Renal cortex interstitium (tissue), 11 donors: ENCODE data around the gene ABCB8. TPM values are rescaled to one million over a fixed set of nuclear protein-coding genes. Genes with fewer than 3 reads are reported as not detected.
"Not testable (repeated sequence)": the region's sequence is repeated elsewhere in the genome, so short reads cannot be mapped to it uniquely, and the experiment has no call there.

Experiments used
- DNase-seq, 11 donors: peaks; one replicate each; pipeline ENCODE4 v3.0.0-alpha.2; 2013; ENCODE audit warnings: low read depth in 9 of 11, low spot score in 4 of 11; ENCODE audit errors: extremely low read depth in 1 of 11
- polyA plus RNA-seq, 3 donors: library from polyadenylated mRNA; unstranded; fragments of 120-200 nt; gene quantifications; one replicate each; pipeline ENCODE4 v1.2.1, GENCODE V29; 2013; ENCODE audit not compliant: insufficient read length in 3 of 3

The ABCB8 gene
- polyA plus RNA-seq, 3 donors = 19.3 to 32.5 (median 26.9) TPM

DNA sequence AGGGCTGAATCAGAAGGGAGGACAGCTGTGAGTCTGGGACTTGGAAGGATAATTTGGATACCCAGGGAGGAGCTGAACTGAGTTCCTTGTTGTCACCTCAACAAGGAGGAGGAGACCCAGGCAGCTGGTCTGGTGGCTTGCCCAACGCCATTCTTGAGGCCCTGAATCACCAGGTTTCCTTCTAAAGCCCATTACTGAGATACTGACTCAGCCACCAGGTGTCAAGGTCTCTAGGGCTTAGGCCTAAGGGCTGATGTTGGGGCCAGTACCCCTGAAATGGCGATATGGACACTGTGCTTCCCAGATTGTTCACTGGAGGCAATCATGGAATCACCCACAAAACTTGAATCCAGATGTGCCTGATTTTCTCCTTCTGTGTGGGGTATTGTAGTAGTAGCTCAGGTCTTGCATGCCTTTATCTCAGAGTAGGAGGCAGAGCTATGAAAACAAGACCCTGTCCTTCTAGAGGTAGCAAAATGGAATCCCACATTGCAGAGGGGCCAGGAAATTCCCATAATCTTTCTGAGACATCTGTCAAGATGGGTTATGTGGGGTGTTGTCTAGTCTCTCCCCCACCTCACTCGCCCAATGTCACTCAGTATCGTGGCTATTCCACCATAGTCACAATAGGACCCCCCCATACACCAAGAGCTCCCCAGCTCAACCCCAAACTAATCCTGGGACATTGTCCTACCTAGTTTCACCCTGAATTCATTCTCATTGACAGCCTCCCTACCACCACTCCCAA, 2.2 kb upstream of the ABCB8 start:
- no peak for DNase-seq

DNA sequence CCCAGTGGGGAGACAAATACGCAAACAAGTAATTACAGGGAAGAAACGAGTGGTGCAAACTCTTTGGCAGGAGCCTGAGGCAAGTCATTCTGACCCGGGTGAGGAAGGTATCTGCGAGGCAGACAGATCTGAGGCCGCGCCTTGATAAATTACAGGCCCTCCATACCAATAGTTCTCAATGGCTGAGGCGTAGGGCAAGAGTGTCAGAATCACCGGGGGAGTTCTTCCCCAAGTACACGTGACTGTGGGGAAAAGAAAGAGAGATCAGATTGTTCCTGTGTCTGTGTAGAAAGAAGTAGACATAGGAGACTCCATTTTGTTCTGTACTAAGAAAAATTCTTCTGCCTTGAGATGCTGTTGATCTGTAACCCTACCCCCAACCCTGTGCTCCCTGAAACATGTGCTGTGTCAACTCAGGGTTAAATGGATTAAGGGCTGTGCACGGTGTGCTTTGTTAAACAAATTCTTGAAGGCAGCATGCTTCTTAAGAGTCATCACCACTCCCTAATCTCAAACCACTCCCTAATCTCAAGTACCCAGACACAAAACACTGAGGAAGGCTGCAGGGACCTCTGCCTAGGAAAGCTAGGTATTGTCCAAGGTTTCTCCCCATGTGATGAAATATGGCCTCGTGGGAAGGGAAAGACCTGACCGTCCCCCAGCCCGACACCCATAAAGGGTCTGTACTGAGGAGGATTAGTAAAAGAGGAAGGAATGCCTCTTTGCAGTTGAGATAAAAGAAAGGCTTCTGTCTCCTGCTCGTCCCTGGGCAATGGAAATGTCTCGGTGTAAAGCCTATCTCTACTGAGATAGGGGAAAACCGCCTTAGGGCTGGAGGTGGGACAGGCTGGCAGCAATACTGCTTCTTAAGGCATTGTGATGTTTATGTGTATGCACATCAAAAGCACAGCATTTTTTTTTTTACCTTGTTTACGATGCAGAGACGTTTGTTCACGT, 1.2 kb upstream of the ABCB8 start:
- DNase-seq = not testable (repeated sequence)

- not testable (repeated sequence) for DNase-seq
These were observed 521 bp upstream of the ABCB8 start for GRCh38 chr7:151027728-151028130.

- no peak for DNase-seq
These were observed 775 bp downstream of the ABCB8 start for GRCh38 chr7:151028948-151029501.

GRCh38 chr7:151031011-151031410, 2.8 kb downstream of the ABCB8 start:
- no peak for DNase-seq

GRCh38 chr7:151032936-151033863, 5.0 kb downstream of the ABCB8 start:
- DNase-seq = no peak

GRCh38 chr7:151033864-151034249, 5.6 kb downstream of the ABCB8 start:
- no peak for DNase-seq

DNA sequence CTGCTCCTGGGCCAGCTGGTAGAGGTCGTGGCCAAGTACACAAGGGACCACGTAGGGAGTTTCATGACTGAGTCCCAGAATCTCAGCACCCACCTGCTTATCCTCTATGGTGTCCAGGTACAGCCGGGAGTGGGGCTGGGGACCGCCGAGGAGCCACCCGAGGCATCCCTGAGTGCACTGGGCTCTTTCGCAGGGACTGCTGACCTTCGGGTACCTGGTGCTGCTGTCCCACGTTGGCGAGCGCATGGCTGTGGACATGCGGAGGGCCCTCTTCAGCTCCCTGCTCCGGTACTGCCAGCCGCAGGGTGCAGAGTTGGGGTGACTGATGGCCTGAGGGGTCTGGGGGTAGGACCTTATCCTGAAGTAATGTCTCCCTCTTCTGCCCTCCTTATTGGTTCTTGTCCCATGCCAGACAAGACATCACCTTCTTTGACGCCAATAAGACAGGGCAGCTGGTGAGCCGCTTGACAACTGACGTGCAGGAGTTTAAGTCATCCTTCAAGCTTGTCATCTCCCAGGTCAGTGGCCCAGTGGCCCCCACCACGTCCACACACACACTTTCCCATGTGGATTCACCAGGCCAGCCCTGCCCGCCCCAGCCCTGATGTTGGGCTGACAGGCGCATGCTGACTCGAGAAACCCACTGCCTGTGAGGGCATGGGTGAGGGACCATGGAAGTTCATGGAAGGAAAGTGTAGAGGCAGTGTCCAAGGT, 6.2 kb downstream of the ABCB8 start:
- no peak for DNase-seq

- no peak for DNase-seq
These were observed 6.9 kb downstream of the ABCB8 start for GRCh38 chr7:151035026-151035717.

DNA sequence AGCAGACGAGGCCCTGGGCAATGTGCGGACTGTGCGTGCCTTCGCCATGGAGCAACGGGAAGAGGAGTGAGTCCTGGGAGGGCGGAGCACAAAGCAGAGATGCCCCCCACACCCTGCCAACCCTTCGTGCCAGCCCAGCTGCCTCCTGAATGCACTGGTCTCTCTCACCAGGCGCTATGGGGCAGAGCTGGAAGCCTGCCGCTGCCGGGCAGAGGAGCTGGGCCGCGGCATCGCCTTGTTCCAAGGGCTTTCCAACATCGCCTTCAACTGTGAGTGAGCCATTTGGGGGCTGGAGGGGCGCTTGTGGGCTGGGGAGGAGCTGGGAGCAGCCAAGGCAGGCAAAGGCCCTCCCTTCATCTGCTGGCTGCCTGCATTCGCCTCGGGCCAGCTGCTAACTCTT, 7.7 kb downstream of the ABCB8 start:
- DNase-seq = no peak

- DNase-seq = no peak
These were observed 10.9 kb downstream of the ABCB8 start for GRCh38 chr7:151038951-151039849.

GRCh38 chr7:151039850-151040548, 11.7 kb downstream of the ABCB8 start:
- no peak for DNase-seq

GRCh38 chr7:151040616-151041375, 12.5 kb downstream of the ABCB8 start:
- no peak for DNase-seq

DNA sequence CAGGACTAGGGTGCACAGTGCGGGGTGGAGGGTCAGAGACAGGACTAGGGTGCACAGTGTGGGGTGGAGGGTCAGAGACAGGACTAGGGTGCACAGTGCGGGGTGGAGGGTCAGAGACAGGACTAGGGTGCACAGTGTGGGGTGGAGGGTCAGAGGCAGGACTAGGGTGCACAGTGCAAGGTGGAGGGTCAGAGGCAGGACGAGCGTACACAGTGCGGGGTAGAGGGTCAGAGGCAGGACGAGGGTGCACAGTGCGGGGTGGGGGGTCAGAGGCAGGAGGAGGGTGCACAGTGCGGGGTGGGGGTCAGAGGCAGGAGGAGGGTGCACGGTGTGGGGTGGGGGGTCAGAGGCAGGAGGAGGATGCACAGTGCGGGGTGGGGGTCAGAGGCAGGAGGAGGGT, 15.2 kb downstream of the ABCB8 start:
- not testable (repeated sequence) for DNase-seq

DNA sequence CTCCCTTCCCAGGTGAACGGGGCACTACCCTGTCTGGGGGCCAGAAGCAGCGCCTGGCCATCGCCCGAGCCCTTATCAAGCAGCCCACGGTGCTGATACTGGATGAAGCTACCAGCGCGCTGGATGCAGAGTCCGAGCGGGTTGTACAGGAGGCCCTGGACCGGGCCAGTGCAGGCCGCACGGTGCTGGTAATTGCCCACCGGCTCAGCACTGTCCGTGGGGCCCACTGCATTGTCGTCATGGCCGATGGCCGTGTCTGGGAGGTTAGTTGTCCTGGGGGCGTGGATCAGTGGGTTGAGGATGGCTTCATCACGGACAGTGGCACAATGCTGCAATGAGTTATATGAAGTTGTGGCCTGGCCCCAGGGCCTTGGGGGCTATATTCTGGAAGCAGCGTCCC, 15.7 kb downstream of the ABCB8 start:
- DNase-seq = no peak
